SK-N-MC (cell line): ENCODE data around the gene CIB4.

Experiments used
- DNase-seq: peaks from one replicate; pipeline ENCODE4 v3.0.0-alpha.2; 2011; ENCODE audit warnings: low read depth, low spot score
- H3K27ac ChIP-seq: fragments of 200-600 bp; sonication (generic); 2 replicates; pipeline ENCODE4 v1.5.1; 2016; ENCODE audit warnings: mixed run types
- H3K36me3 ChIP-seq: fragments of 200-600 bp; sonication (generic); 2 replicates; pipeline ENCODE4 v1.6.1; 2017; ENCODE audit warnings: antibody characterized with exemption, low read length, mixed read lengths; ENCODE audit not compliant: insufficient read depth
- H3K4me3 ChIP-seq: fragments of 200-600 bp; sonication (generic); 2 replicates; pipeline ENCODE4 v1.5.1; 2016
- H3K9ac ChIP-seq: fragments of 200-600 bp; sonication (generic); 2 replicates; pipeline ENCODE4 v1.8.0; 2017; ENCODE audit warnings: mixed run types, mixed read lengths; ENCODE audit not compliant: insufficient read length
- H3K9me3 ChIP-seq: fragments of 200-600 bp; sonication (generic); 2 replicates; pipeline ENCODE4 v1.6.1; 2017; ENCODE audit warnings: low read depth, mild to moderate bottlenecking, antibody characterized with exemption, low read length, moderate library complexity, mixed read lengths
- EZH2 ChIP-seq: fragments of 200-600 bp; sonication (generic); IDR thresholded peaks from one replicate; pipeline ENCODE4 v1.6.1; 2017; ENCODE audit warnings: antibody characterized with exemption
- FOXP2 ChIP-seq: optimal IDR thresholded peaks from 2 replicates; pipeline ENCODE3; 2011; ENCODE audit warnings: mild to moderate bottlenecking, moderate library complexity; ENCODE audit not compliant: insufficient read depth; ENCODE audit errors: extremely low read length, control extremely low read depth
- POLR2AphosphoS5 ChIP-seq: IDR thresholded peaks from 2 replicates; pipeline ENCODE4 v1.6.1; 2012; ENCODE audit warnings: mild to moderate bottlenecking, low read depth, low read length, borderline replicate concordance

Gene CIB4

DNA sequence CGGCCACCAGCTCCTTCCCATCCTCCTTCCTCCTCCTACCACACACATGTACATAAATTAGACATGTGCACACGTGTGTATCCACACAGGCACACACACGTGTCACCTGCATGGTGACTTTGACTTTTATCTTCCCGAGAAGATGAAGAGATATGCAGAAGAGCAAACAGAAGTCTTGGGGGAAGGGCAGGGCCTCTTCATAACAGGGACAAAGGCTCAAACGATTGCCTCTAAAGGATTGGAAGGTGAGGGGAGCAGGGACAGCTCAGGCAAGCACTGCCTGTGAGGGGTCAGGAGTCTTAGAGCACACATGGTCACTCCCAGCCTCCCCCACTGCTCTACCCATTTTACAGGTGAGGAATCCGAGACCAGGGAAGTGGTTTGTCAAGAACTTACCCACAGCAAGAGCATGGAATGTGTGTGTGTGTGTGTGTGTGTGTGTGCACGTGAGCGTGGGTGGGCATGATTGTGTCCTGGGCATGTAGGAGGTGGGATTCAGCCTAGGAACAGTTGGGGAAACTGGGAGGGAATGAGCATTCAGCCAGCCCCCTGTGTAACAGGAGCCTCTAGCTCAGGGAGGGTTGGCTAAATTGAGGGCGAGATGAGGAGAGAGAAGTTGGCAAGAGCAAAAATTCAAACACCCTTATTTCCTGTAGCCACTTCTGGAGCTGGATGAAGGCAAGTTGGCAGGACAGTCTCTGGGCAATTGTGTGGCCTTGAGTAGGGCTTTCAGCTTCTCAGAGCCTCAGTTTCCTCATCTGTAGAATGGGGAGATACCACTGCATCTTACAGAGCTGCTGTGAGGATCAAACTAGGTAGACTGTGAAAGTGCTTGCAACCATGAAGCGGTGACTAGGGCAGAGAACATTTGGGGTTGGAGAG is 24.2 kb downstream of the CIB4 start:
- DNase-seq = no peak
- TF ChIP-seq POLR2AphosphoS5 (no peak), FOXP2 (no peak)
- no peaks in the 10 kb centered on the region for H3K36me3 ChIP-seq
- no peak overlapping the region for H3K4me3 ChIP-seq
- H3K27ac ChIP-seq = no peak overlapping the region
- H3K9ac ChIP-seq = no peak overlapping the region
- H3K9me3 ChIP-seq = no peaks in the 10 kb centered on the region

DNA sequence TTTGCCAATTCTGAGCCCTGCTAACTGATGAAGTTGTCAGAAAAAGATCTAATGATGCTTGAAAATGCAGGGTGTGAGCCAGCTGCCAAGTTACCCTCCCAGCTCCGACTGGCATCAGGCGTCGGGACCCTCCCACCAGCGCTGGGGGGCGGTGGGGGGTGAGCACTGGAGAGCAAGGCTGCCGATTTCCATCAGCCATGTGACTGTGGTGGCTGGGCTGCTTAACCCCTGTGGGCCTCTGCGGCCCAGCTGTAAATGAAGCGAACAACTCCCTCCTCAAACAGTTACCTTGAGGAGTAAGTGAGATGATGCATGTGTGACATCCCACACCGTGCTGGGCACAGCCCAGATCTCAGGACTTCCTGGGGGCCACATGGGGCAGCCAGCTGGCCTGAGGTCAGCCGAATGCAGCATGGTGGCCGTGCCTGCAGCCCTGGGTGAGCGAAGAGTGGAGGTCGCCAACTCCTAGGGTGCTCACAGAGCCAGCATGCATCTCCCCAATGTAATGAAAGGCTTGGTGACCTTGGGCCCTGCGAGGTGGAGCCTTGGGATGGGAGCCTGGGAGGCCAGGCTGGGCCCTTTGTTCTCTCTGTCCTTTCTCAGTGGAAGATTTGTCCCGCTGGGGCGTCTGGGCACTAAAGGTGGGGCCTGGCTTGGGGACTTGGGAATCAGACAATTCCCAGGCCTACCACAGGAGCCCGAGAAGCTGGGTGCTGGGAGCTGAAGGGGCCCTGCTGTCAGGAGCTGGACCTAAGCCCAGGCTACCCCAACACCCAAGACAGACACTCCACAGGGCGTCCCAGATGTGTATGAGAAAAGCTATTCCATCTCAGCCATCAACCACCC is 25.1 kb downstream of the CIB4 start:
- no peak overlapping the region for H3K27ac ChIP-seq
- H3K4me3 ChIP-seq = no peak overlapping the region
- no peak overlapping the region for H3K9ac ChIP-seq
- no peak for DNase-seq
- no peak for TF ChIP-seq FOXP2
- TF ChIP-seq EZH2 = no peak
- no peak for TF ChIP-seq POLR2AphosphoS5
- H3K9me3 ChIP-seq = no peaks in the 10 kb centered on the region
- H3K36me3 ChIP-seq = no peaks in the 10 kb centered on the region

- DNase-seq = no peak
- H3K9ac ChIP-seq = no peak overlapping the region
- H3K4me3 ChIP-seq = no peak overlapping the region
- no peak overlapping the region for H3K27ac ChIP-seq
- no peaks in the 10 kb centered on the region for H3K9me3 ChIP-seq
- no peaks in the 10 kb centered on the region for H3K36me3 ChIP-seq
- no peak for TF ChIP-seq EZH2
- no peak for TF ChIP-seq POLR2AphosphoS5
Observed at GRCh38 chr2:26615336-26615859, 25.8 kb downstream of the CIB4 start.

GRCh38 chr2:26614216-26615138 is 26.7 kb downstream of the CIB4 start:
- H3K9me3 ChIP-seq = no peaks in the 10 kb centered on the region
- H3K9ac ChIP-seq = no peak overlapping the region
- TF ChIP-seq FOXP2 = no peak
- no peak for TF ChIP-seq POLR2AphosphoS5
- no peak for TF ChIP-seq EZH2
- H3K4me3 ChIP-seq = no peak overlapping the region
- DNase-seq = no peak
- no peaks in the 10 kb centered on the region for H3K36me3 ChIP-seq
- no peak overlapping the region for H3K27ac ChIP-seq

GRCh38 chr2:26613241-26614215 is 27.6 kb downstream of the CIB4 start:
- Histone ChIP-seq H3K9ac (no peak overlapping the region), H3K27ac (no peak overlapping the region), H3K36me3 (no peaks in the 10 kb centered on the region), H3K9me3 (no peaks in the 10 kb centered on the region), H3K4me3 (no peak overlapping the region)
- no peak for TF ChIP-seq POLR2AphosphoS5
- no peak for TF ChIP-seq FOXP2
- no peak for TF ChIP-seq EZH2
- no peak for DNase-seq

- Histone ChIP-seq H3K4me3 (0 out of 2 replicates have a peak overlapping the region, but pooled peaks have one; percentile 1), H3K9ac (no peak overlapping the region), H3K9me3 (no peaks in the 10 kb centered on the region), H3K36me3 (no peaks in the 10 kb centered on the region), H3K27ac (0 out of 2 replicates have a peak overlapping the region, but pooled peaks have one; percentile 60)
- DNase-seq = no peak
- no peak for TF ChIP-seq EZH2
- TF ChIP-seq FOXP2 = no peak
- no peak for TF ChIP-seq POLR2AphosphoS5
Observed at GRCh38 chr2:26612522-26613240, 28.5 kb downstream of the CIB4 start.

- DNase-seq = no peak
- Histone ChIP-seq H3K9ac (no peak overlapping the region), H3K4me3 (peak overlapping the region; percentile 1; the same call in 1 of the 2 replicates), H3K9me3 (no peaks in the 10 kb centered on the region), H3K27ac (peak overlapping the region; percentile 60; the same call in 1 of the 2 replicates), H3K36me3 (no peaks in the 10 kb centered on the region)
- TF ChIP-seq POLR2AphosphoS5 = no peak
Observed at GRCh38 chr2:26612034-26612433, 29.1 kb downstream of the CIB4 start.
